Glutamatergic neuron (in vitro differentiated cells): ENCODE data around the gene PI4KA. TPM values are rescaled to one million over a fixed set of nuclear protein-coding genes. Genes with fewer than 3 reads are reported as not detected.
"Not testable (repeated sequence)": the region's sequence is repeated elsewhere in the genome, so short reads cannot be mapped to it uniquely, and the experiment has no call there.

ENCODE experiments used
- DNase-seq: peaks from one replicate; pipeline ENCODE4 v3.0.0; 2022
- H3K27ac Mint-ChIP-seq: one replicate; pipeline ENCODE4 v1.8.0; 2020; ENCODE audit warnings: mild to moderate bottlenecking, mixed read lengths, inconsistent platforms; ENCODE audit not compliant: unreplicated experiment
- H3K27me3 Mint-ChIP-seq: one replicate; pipeline ENCODE4 v1.8.0; 2020; ENCODE audit warnings: mild to moderate bottlenecking, moderate library complexity, mixed read lengths, inconsistent platforms; ENCODE audit not compliant: unreplicated experiment
- H3K36me3 Mint-ChIP-seq: one replicate; pipeline ENCODE4 v1.8.0; 2020; ENCODE audit warnings: mild to moderate bottlenecking, mixed read lengths, inconsistent platforms; ENCODE audit not compliant: unreplicated experiment
- H3K4me1 Mint-ChIP-seq: one replicate; pipeline ENCODE4 v1.8.0; 2020; ENCODE audit warnings: mild to moderate bottlenecking, low read depth, mixed read lengths, inconsistent platforms; ENCODE audit not compliant: unreplicated experiment
- H3K4me3 Mint-ChIP-seq: one replicate; pipeline ENCODE4 v1.8.0; 2020; ENCODE audit warnings: mild to moderate bottlenecking, mixed read lengths, inconsistent platforms; ENCODE audit not compliant: unreplicated experiment
- H3K9me3 Mint-ChIP-seq: one replicate; pipeline ENCODE4 v1.8.0; 2020; ENCODE audit warnings: mild to moderate bottlenecking, moderate library complexity, mixed read lengths, inconsistent platforms; ENCODE audit not compliant: unreplicated experiment
- CTCF ChIP-seq: fragments of 200-600 bp; sonication (generic); IDR thresholded peaks from one replicate; pipeline ENCODE4 v1.5.0; 2021; ENCODE audit not compliant: partially characterized antibody, unreplicated experiment
- total RNA-seq: library from RNA; stranded (reverse); fragmentation: NEBNext Ultra II Directional; extraction: Animal tissue kit (Norgen Biotek cat#: 25700); gene quantifications from one replicate; pipeline ENCODE4 v1.2.1, GENCODE V29; 2021; ENCODE audit not compliant: unreplicated experiment

The PI4KA gene
- total RNA-seq, 1 donor from 2014 or later = 165 TPM

GRCh38 chr22:20672732-20673131 is 185.9 kb downstream of the PI4KA start:
- no peak for TF ChIP-seq CTCF
- H3K9me3 Mint-ChIP-seq = peaks cover 2% of the 10 kb centered on the region

GRCh38 chr22:20672082-20672424 is 186.6 kb downstream of the PI4KA start:
- H3K9me3 Mint-ChIP-seq = peaks cover 2% of the 10 kb centered on the region

More at GRCh38 chr22:20672732-20673131, 185.9 kb downstream of the PI4KA start:
- H3K27me3 Mint-ChIP-seq = no peaks in the 10 kb centered on the region
- DNase-seq = no peak
- no peak overlapping the region for H3K4me3 Mint-ChIP-seq
- no peaks in the 10 kb centered on the region for H3K4me1 Mint-ChIP-seq
- H3K36me3 Mint-ChIP-seq = peaks cover 2% of the 10 kb centered on the region
- H3K27ac Mint-ChIP-seq = no peak overlapping the region

GRCh38 chr22:20671409-20672081 is 187.1 kb downstream of the PI4KA start:
- no peak for TF ChIP-seq CTCF
- no peak overlapping the region for H3K4me3 Mint-ChIP-seq
- H3K36me3 Mint-ChIP-seq = no peaks in the 10 kb centered on the region
- no peak for DNase-seq
- peaks cover 2% of the 10 kb centered on the region for H3K9me3 Mint-ChIP-seq
- no peak overlapping the region for H3K27ac Mint-ChIP-seq
- H3K4me1 Mint-ChIP-seq = no peaks in the 10 kb centered on the region
- no peaks in the 10 kb centered on the region for H3K27me3 Mint-ChIP-seq

More at GRCh38 chr22:20672082-20672424, 186.6 kb downstream of the PI4KA start:
- no peaks in the 10 kb centered on the region for H3K27me3 Mint-ChIP-seq
- no peak for DNase-seq
- H3K36me3 Mint-ChIP-seq = no peaks in the 10 kb centered on the region
- H3K27ac Mint-ChIP-seq = no peak overlapping the region
- H3K4me3 Mint-ChIP-seq = no peak overlapping the region
- TF ChIP-seq CTCF = no peak
- no peaks in the 10 kb centered on the region for H3K4me1 Mint-ChIP-seq

GRCh38 chr22:20670457-20671261 is 188.0 kb downstream of the PI4KA start:
- H3K27me3 Mint-ChIP-seq, DNase-seq, H3K4me3 Mint-ChIP-seq, H3K36me3 Mint-ChIP-seq, H3K9me3 Mint-ChIP-seq, H3K4me1 Mint-ChIP-seq, H3K27ac Mint-ChIP-seq: not testable (repeated sequence)

GRCh38 chr22:20669884-20670283 is 188.7 kb downstream of the PI4KA start:
- H3K4me1 Mint-ChIP-seq, H3K36me3 Mint-ChIP-seq, H3K9me3 Mint-ChIP-seq, H3K27ac Mint-ChIP-seq, DNase-seq, H3K27me3 Mint-ChIP-seq, H3K4me3 Mint-ChIP-seq: not testable (repeated sequence)

GRCh38 chr22:20669471-20669870 is 189.1 kb downstream of the PI4KA start:
- not testable (repeated sequence) for H3K27me3 Mint-ChIP-seq, H3K36me3 Mint-ChIP-seq, H3K4me1 Mint-ChIP-seq, H3K9me3 Mint-ChIP-seq, H3K4me3 Mint-ChIP-seq, DNase-seq, H3K27ac Mint-ChIP-seq

GRCh38 chr22:20668769-20669168 is 189.8 kb downstream of the PI4KA start:
- not testable (repeated sequence) for H3K36me3 Mint-ChIP-seq, H3K4me1 Mint-ChIP-seq, H3K27me3 Mint-ChIP-seq, DNase-seq, H3K4me3 Mint-ChIP-seq, H3K9me3 Mint-ChIP-seq, H3K27ac Mint-ChIP-seq

GRCh38 chr22:20668226-20668625 is 190.4 kb downstream of the PI4KA start:
- H3K36me3 Mint-ChIP-seq, H3K27me3 Mint-ChIP-seq, DNase-seq, H3K4me1 Mint-ChIP-seq, H3K4me3 Mint-ChIP-seq, H3K9me3 Mint-ChIP-seq, H3K27ac Mint-ChIP-seq: not testable (repeated sequence)

GRCh38 chr22:20667548-20667947 is 191.1 kb downstream of the PI4KA start:
- not testable (repeated sequence) for H3K27ac Mint-ChIP-seq, H3K9me3 Mint-ChIP-seq, H3K4me1 Mint-ChIP-seq, H3K4me3 Mint-ChIP-seq, DNase-seq, H3K27me3 Mint-ChIP-seq
- peaks cover 13% of the 10 kb centered on the region for H3K36me3 Mint-ChIP-seq
